Loucy (cell line): ENCODE data around the gene MPV17.

Experiments used
- EZH2phosphoT487 ChIP-seq: fragments of 200-600 bp; IDR thresholded peaks from 2 replicates; pipeline ENCODE4 v1.6.1; 2018; ENCODE audit warnings: antibody characterized with exemption, mild to moderate bottlenecking, moderate library complexity, borderline replicate concordance
- TF ChIP-seq, protein P1 (sequence below): fragments of 200-600 bp; sonication (generic); conservative IDR thresholded peaks from 2 replicates; pipeline ENCODE4 v1.5.1; 2014; ENCODE audit warnings: mild to moderate bottlenecking, antibody characterized with exemption, low read length

DNA sequence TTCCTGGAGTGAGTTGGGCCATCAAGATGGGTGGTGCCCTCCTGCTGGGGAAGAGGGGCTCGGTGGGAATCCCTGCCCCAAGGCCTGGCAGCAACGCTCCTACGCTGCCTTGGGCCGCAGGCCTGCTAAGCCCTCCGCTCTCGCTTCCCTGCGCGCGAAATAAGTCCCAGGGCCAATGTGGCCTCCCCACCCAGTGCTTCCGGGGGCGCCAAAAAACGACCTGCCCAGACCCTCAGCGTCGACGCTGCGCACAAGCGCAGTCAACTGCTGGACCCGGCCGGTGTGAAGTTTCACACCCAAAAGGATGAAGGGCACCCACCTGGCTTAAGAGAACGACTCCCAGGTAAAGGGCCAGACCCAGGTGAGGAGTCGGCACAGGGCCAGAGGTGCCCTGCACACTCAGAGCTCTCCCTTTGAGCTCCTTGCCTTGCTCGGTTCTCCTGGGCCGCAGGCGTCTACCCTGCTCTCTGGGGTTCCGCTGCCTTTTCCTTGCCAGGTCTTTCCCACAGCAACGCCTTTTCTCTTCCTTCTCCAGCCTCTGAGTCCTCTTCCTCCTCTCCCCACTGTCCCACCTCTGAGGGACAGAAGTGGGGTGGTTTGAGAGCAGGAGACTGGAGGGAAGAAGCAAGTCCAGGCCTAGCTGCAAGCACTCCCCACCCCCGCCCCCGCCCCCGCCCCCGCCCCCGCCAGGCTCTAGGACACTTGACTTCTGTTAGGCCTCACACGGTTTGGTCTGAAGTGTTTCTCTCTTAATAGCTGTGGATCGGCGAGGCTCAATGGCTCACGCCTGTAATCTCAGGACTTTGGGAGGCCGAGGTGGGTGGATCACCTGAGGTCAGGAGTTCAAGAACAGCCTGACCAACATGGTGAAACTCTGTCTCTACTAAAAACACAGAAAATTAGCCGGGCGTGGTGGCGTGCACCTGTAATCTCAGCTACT is 47.4 kb downstream of the MPV17 start, which contains the start of gene DNAJC5G:
- TF ChIP-seq, protein P1, sequence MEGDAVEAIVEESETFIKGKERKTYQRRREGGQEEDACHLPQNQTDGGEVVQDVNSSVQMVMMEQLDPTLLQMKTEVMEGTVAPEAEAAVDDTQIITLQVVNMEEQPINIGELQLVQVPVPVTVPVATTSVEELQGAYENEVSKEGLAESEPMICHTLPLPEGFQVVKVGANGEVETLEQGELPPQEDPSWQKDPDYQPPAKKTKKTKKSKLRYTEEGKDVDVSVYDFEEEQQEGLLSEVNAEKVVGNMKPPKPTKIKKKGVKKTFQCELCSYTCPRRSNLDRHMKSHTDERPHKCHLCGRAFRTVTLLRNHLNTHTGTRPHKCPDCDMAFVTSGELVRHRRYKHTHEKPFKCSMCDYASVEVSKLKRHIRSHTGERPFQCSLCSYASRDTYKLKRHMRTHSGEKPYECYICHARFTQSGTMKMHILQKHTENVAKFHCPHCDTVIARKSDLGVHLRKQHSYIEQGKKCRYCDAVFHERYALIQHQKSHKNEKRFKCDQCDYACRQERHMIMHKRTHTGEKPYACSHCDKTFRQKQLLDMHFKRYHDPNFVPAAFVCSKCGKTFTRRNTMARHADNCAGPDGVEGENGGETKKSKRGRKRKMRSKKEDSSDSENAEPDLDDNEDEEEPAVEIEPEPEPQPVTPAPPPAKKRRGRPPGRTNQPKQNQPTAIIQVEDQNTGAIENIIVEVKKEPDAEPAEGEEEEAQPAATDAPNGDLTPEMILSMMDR = no peak
- no peak for TF ChIP-seq EZH2phosphoT487
